Measurements from ENCODE around the gene TMA7B. TPM values are rescaled to one million over a fixed set of nuclear protein-coding genes. Genes with fewer than 3 reads are reported as not detected.

Gene TMA7B
- total and polyA plus RNA-seq, 10 of the 15 experiments (the other 5 are each of a cell fraction or from before 2014, with no cell fraction given): 0.33 to 2.9 (median 1.8) TPM

DNA sequence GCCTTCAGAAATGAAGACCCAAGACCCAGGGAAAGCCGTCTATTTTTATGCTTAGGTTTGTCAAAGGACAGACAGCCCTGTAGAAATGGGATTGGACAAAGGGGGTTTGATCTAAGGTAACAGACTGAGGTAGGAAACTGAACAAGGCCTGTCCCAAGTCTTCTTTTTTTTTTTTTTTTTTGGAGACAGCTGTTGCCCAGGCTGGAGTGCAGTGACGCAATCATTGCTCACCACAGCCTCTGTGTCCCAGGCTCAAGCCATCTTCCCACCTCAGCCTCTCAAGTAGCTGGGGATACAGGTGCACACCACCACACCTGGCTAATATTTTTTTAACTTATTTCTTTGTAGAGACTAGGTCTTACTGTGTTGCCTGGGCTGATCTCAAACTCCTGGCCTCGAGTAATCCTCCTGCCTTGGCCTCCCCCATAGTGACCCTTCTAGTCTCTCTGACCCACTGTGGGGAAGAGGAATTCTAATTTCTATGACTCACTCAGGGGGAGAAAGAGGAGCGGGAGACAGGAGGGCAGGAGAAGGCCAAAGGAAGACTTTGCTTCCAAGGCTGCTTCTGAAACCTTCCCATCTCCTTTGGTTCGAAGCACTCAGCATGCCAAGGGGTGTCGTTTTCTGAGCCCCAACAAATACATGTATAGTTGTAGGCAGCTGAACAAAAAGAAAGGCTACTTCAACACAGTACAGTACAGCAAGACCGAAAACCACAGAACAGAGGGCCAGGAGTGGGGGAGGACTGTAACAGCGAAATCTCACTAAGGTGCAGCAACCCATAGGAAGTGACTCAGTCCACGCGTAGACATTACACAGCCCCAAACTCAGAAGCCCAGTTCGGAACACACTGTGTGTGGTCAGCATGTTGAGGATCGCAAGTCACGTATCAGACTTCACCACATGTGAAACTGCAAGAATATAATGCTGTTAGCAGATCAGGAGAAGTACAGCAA, 872 bp downstream of the TMA7B start (continued):
- TF ChIP-seq, protein P1, sequence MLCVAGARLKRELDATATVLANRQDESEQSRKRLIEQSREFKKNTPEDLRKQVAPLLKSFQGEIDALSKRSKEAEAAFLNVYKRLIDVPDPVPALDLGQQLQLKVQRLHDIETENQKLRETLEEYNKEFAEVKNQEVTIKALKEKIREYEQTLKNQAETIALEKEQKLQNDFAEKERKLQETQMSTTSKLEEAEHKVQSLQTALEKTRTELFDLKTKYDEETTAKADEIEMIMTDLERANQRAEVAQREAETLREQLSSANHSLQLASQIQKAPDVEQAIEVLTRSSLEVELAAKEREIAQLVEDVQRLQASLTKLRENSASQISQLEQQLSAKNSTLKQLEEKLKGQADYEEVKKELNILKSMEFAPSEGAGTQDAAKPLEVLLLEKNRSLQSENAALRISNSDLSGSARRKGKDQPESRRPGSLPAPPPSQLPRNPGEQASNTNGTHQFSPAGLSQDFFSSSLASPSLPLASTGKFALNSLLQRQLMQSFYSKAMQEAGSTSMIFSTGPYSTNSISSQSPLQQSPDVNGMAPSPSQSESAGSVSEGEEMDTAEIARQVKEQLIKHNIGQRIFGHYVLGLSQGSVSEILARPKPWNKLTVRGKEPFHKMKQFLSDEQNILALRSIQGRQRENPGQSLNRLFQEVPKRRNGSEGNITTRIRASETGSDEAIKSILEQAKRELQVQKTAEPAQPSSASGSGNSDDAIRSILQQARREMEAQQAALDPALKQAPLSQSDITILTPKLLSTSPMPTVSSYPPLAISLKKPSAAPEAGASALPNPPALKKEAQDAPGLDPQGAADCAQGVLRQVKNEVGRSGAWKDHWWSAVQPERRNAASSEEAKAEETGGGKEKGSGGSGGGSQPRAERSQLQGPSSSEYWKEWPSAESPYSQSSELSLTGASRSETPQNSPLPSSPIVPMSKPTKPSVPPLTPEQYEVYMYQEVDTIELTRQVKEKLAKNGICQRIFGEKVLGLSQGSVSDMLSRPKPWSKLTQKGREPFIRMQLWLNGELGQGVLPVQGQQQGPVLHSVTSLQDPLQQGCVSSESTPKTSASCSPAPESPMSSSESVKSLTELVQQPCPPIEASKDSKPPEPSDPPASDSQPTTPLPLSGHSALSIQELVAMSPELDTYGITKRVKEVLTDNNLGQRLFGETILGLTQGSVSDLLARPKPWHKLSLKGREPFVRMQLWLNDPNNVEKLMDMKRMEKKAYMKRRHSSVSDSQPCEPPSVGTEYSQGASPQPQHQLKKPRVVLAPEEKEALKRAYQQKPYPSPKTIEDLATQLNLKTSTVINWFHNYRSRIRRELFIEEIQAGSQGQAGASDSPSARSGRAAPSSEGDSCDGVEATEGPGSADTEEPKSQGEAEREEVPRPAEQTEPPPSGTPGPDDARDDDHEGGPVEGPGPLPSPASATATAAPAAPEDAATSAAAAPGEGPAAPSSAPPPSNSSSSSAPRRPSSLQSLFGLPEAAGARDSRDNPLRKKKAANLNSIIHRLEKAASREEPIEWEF (IDR thresholded peaks at IDR 0.05; ENCODE audit: insufficient replicate concordance, low read depth, low read length): no peak
- TF ChIP-seq, protein P2, sequence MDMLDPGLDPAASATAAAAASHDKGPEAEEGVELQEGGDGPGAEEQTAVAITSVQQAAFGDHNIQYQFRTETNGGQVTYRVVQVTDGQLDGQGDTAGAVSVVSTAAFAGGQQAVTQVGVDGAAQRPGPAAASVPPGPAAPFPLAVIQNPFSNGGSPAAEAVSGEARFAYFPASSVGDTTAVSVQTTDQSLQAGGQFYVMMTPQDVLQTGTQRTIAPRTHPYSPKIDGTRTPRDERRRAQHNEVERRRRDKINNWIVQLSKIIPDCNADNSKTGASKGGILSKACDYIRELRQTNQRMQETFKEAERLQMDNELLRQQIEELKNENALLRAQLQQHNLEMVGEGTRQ (IDR thresholded peaks at IDR 0.05; ENCODE audit: borderline replicate concordance, low read depth, low read length): no peak
- TF ChIP-seq EZH2 (IDR thresholded peaks at IDR 0.05; ENCODE audit: borderline replicate concordance, control insufficient read depth, low read depth, low read length) (no peak), EP300 (IDR thresholded peaks at IDR 0.05; ENCODE audit: borderline replicate concordance in 1 of 2, control insufficient read depth in 1 of 2, low read depth in 2 of 2, low read length in 2 of 2) (peak; percentile 65 to 86; a peak in 2 of 4 replicates), CREM (IDR thresholded peaks at IDR 0.05; ENCODE audit: low read depth) (peak; percentile 91), RAD21 (IDR thresholded peaks at IDR 0.05; ENCODE audit: insufficient read depth, low read depth, low read length) (no peak), SPI1 (IDR thresholded peaks at IDR 0.05; ENCODE audit: borderline replicate concordance, insufficient read depth, low read depth, low read length) (peak; percentile 29; the same call in 1 of the 2 replicates), SREBF1 (IDR thresholded peaks at IDR 0.05; ENCODE audit: low read length) (no peak), RAD51 (IDR thresholded peaks at IDR 0.05) (0 out of 2 replicates have a peak, but pooled peaks have one; percentile 24), FOXK2 (IDR thresholded peaks at IDR 0.05) (peak; percentile 45; the same call in 1 of the 2 replicates), IKZF2 (IDR thresholded peaks at IDR 0.05) (peak; percentile 76 to 81), SMC3 (IDR thresholded peaks at IDR 0.05; ENCODE audit: borderline replicate concordance, low read length) (no peak)
- TF ChIP-seq, protein P3, sequence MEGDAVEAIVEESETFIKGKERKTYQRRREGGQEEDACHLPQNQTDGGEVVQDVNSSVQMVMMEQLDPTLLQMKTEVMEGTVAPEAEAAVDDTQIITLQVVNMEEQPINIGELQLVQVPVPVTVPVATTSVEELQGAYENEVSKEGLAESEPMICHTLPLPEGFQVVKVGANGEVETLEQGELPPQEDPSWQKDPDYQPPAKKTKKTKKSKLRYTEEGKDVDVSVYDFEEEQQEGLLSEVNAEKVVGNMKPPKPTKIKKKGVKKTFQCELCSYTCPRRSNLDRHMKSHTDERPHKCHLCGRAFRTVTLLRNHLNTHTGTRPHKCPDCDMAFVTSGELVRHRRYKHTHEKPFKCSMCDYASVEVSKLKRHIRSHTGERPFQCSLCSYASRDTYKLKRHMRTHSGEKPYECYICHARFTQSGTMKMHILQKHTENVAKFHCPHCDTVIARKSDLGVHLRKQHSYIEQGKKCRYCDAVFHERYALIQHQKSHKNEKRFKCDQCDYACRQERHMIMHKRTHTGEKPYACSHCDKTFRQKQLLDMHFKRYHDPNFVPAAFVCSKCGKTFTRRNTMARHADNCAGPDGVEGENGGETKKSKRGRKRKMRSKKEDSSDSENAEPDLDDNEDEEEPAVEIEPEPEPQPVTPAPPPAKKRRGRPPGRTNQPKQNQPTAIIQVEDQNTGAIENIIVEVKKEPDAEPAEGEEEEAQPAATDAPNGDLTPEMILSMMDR (IDR thresholded peaks at IDR 0.05 in 2 of 3, conservative IDR thresholded peaks at IDR 0.05 in 1 of 3; ENCODE audit: control insufficient read depth in 2 of 3, extremely low read depth in 1 of 3, insufficient read depth in 1 of 3, low read depth in 3 of 3, low read length in 3 of 3): no peak
- TF ChIP-seq, protein P4, sequence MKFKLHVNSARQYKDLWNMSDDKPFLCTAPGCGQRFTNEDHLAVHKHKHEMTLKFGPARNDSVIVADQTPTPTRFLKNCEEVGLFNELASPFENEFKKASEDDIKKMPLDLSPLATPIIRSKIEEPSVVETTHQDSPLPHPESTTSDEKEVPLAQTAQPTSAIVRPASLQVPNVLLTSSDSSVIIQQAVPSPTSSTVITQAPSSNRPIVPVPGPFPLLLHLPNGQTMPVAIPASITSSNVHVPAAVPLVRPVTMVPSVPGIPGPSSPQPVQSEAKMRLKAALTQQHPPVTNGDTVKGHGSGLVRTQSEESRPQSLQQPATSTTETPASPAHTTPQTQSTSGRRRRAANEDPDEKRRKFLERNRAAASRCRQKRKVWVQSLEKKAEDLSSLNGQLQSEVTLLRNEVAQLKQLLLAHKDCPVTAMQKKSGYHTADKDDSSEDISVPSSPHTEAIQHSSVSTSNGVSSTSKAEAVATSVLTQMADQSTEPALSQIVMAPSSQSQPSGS (IDR thresholded peaks at IDR 0.05; ENCODE audit: low read length): peak; percentile 81
- TF ChIP-seq, protein P5, sequence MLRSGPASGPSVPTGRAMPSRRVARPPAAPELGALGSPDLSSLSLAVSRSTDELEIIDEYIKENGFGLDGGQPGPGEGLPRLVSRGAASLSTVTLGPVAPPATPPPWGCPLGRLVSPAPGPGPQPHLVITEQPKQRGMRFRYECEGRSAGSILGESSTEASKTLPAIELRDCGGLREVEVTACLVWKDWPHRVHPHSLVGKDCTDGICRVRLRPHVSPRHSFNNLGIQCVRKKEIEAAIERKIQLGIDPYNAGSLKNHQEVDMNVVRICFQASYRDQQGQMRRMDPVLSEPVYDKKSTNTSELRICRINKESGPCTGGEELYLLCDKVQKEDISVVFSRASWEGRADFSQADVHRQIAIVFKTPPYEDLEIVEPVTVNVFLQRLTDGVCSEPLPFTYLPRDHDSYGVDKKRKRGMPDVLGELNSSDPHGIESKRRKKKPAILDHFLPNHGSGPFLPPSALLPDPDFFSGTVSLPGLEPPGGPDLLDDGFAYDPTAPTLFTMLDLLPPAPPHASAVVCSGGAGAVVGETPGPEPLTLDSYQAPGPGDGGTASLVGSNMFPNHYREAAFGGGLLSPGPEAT (IDR thresholded peaks at IDR 0.05; ENCODE audit: low read depth): 0 out of 2 replicates have a peak, but pooled peaks have one; percentile 42

All from GM12878 (cell line).